ENCODE data around the gene TLR2.

The TLR2 gene

DNA sequence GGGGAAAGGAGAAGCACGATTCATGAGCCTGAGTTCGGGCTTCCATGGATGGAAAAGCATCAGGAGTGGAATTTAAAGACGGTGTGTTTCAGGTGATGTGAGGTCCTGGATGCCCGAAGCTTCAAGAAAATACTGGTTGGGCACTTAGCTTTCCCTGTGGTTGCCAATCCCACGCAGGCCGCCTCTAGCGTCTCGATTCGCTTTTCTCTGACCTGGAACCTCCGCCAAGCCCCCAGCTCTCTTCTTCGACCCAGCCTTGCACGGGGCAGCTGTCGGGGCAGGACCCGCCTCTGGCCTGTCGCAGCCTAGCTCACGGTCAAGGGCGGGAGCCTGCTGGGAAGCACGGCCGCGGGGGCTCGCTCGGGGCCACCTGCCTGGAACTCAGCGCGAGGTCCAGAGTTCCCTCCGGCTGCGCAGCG is 308 bp upstream of the TLR2 start:
- Histone ChIP-seq H3K4me3 (ENCODE audit: insufficient read depth, low read depth, low read length, poor library complexity, severe bottlenecking) (peak overlapping the region; percentile 87), H3K27ac (ENCODE audit: insufficient read depth, low read length, poor library complexity, severe bottlenecking) (no peak overlapping the region), H3K36me3 (ENCODE audit: control insufficient read depth, insufficient read depth, low read length) (no peaks in the 10 kb centered on the region), H3K9me3 (ENCODE audit: control insufficient read depth, low read length) (no peaks in the 10 kb centered on the region), H3K4me1 (ENCODE audit: control insufficient read depth, insufficient read depth, low read length, poor library complexity, severe bottlenecking) (peaks cover 7% of the 10 kb centered on the region), H3K27me3 (replicated peaks; ENCODE audit: control insufficient read depth, insufficient read depth, low read length, poor library complexity, severe bottlenecking) (peaks cover 5% of the 10 kb centered on the region)
- no peak for DNase-seq

DNA sequence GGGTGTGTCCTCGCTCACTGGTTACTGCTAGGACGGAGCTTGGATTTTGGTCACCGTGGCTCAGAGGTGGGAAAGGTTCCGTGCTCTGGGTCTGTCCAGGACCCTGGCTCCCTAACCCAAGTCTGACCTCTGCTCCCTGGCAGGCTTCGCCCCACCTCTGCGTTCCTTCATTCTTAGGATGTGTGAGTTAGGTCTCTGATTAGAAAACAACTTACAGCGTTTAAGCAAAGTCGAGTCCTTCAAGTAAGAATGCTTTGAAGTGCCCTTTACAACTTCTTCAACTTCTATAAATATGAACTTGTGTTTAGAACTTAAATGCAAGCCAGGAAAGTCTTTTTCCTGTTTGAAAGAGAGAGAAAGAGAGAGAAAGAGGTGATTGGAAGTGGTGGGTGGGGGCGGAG is 891 bp downstream of the TLR2 start:
- H3K4me1 ChIP-seq (ENCODE audit: control insufficient read depth, insufficient read depth, low read length, poor library complexity, severe bottlenecking) = peaks cover 7% of the 10 kb centered on the region
- H3K27ac ChIP-seq (ENCODE audit: insufficient read depth, low read length, poor library complexity, severe bottlenecking) = no peak overlapping the region
- no peaks in the 10 kb centered on the region for H3K9me3 ChIP-seq (ENCODE audit: control insufficient read depth, low read length)

GRCh38 chr4:153704522-153704921 is 20.4 kb downstream of the TLR2 start:
- H3K4me1 ChIP-seq (ENCODE audit: control insufficient read depth, insufficient read depth, low read length, poor library complexity, severe bottlenecking) = no peaks in the 10 kb centered on the region

More for the DNA sequence above, 891 bp downstream of the TLR2 start:
- peaks cover 5% of the 10 kb centered on the region for H3K27me3 ChIP-seq (replicated peaks; ENCODE audit: control insufficient read depth, insufficient read depth, low read length, poor library complexity, severe bottlenecking)
- DNase-seq = no peak
- no peaks in the 10 kb centered on the region for H3K36me3 ChIP-seq (ENCODE audit: control insufficient read depth, insufficient read depth, low read length)
- peak overlapping the region; percentile 87 for H3K4me3 ChIP-seq (ENCODE audit: insufficient read depth, low read depth, low read length, poor library complexity, severe bottlenecking)

GRCh38 chr4:153705743-153706468 is 21.8 kb downstream of the TLR2 start:
- Histone ChIP-seq H3K27me3 (replicated peaks; ENCODE audit: control insufficient read depth, insufficient read depth, low read length, poor library complexity, severe bottlenecking) (no peaks in the 10 kb centered on the region), H3K4me3 (ENCODE audit: insufficient read depth, low read depth, low read length, poor library complexity, severe bottlenecking) (no peak overlapping the region), H3K36me3 (ENCODE audit: control insufficient read depth, insufficient read depth, low read length) (no peaks in the 10 kb centered on the region), H3K9me3 (ENCODE audit: control insufficient read depth, low read length) (no peaks in the 10 kb centered on the region), H3K27ac (ENCODE audit: insufficient read depth, low read length, poor library complexity, severe bottlenecking) (no peak overlapping the region), H3K4me1 (ENCODE audit: control insufficient read depth, insufficient read depth, low read length, poor library complexity, severe bottlenecking) (no peaks in the 10 kb centered on the region)
- DNase-seq = no peak

More at GRCh38 chr4:153704522-153704921, 20.4 kb downstream of the TLR2 start:
- Histone ChIP-seq H3K36me3 (ENCODE audit: control insufficient read depth, insufficient read depth, low read length) (no peaks in the 10 kb centered on the region), H3K9me3 (ENCODE audit: control insufficient read depth, low read length) (no peaks in the 10 kb centered on the region), H3K27me3 (replicated peaks; ENCODE audit: control insufficient read depth, insufficient read depth, low read length, poor library complexity, severe bottlenecking) (no peaks in the 10 kb centered on the region), H3K4me3 (ENCODE audit: insufficient read depth, low read depth, low read length, poor library complexity, severe bottlenecking) (no peak overlapping the region), H3K27ac (ENCODE audit: insufficient read depth, low read length, poor library complexity, severe bottlenecking) (no peak overlapping the region)
- no peak for DNase-seq

DNA sequence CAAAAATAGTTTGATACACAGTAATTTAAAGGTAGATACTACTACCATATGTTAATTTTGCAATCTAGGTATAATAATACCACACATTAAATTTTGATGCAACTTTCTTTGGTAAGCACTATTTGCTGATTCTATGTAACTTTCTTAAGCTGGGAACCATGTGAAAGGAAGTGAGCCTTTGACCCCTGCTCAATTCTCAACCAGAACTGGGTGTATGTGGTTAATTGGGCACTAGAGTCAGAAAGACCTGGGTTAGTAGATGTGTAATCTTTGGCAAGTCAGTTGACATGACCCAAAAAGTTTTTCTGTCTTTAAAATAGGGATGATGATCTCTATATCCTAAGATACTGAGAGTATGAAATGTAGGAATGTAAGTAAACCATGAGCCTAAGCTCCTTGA is 22.4 kb downstream of the TLR2 start:
- H3K9me3 ChIP-seq (ENCODE audit: control insufficient read depth, low read length) = no peaks in the 10 kb centered on the region
- H3K27me3 ChIP-seq (replicated peaks; ENCODE audit: control insufficient read depth, insufficient read depth, low read length, poor library complexity, severe bottlenecking) = no peaks in the 10 kb centered on the region
- H3K36me3 ChIP-seq (ENCODE audit: control insufficient read depth, insufficient read depth, low read length) = no peaks in the 10 kb centered on the region
- no peak for DNase-seq
- H3K27ac ChIP-seq (ENCODE audit: insufficient read depth, low read length, poor library complexity, severe bottlenecking) = no peak overlapping the region
- no peak overlapping the region for H3K4me3 ChIP-seq (ENCODE audit: insufficient read depth, low read depth, low read length, poor library complexity, severe bottlenecking)
- H3K4me1 ChIP-seq (ENCODE audit: control insufficient read depth, insufficient read depth, low read length, poor library complexity, severe bottlenecking) = no peaks in the 10 kb centered on the region

GRCh38 chr4:153710681-153711080 is 26.6 kb downstream of the TLR2 start:
- no peak overlapping the region for H3K27ac ChIP-seq (ENCODE audit: insufficient read depth, low read length, poor library complexity, severe bottlenecking)
- no peaks in the 10 kb centered on the region for H3K9me3 ChIP-seq (ENCODE audit: control insufficient read depth, low read length)
- H3K4me3 ChIP-seq (ENCODE audit: insufficient read depth, low read depth, low read length, poor library complexity, severe bottlenecking) = no peak overlapping the region
- H3K36me3 ChIP-seq (ENCODE audit: control insufficient read depth, insufficient read depth, low read length) = no peaks in the 10 kb centered on the region
- H3K27me3 ChIP-seq (replicated peaks; ENCODE audit: control insufficient read depth, insufficient read depth, low read length, poor library complexity, severe bottlenecking) = no peaks in the 10 kb centered on the region
- DNase-seq = no peak
- H3K4me1 ChIP-seq (ENCODE audit: control insufficient read depth, insufficient read depth, low read length, poor library complexity, severe bottlenecking) = no peaks in the 10 kb centered on the region

DNA sequence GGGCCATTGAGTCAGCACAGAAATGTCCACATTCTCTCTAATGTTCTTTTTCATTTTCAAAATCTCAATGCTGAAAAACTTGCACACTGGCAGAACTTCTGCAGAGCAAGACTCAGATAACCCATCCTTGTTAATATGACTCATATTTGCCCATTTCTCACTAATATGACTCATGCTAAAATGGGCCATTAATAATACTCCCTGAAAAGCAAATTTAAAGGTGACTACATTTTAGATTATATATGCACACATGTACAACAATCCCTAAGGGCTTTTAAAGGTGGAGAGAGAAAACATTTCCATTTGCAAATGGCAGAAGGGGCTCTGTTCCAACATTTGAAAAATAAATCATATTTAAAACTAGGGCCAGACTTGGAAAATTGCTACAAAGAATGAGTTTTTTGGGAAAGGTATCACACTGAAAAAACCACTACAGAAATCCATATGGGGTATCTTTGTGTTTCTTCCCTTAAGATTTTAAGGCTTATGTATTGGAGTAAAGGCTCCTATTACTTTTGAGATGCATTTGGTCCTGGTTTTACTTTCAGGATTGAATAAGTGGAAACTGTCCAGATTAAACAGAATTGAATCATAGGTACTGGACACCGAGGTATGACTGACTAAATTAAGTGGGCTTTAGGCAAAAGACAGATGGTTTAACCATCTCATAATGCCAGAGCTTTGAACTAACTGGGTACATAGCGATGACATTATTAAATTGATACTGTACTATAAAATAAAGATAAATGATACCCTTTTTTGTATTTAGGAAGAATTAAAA is 30.0 kb downstream of the TLR2 start:
- H3K27me3 ChIP-seq (replicated peaks; ENCODE audit: control insufficient read depth, insufficient read depth, low read length, poor library complexity, severe bottlenecking) = no peaks in the 10 kb centered on the region
- H3K4me3 ChIP-seq (ENCODE audit: insufficient read depth, low read depth, low read length, poor library complexity, severe bottlenecking) = no peak overlapping the region
- H3K4me1 ChIP-seq (ENCODE audit: control insufficient read depth, insufficient read depth, low read length, poor library complexity, severe bottlenecking) = no peaks in the 10 kb centered on the region
- H3K9me3 ChIP-seq (ENCODE audit: control insufficient read depth, low read length) = no peaks in the 10 kb centered on the region
- no peak for DNase-seq
- H3K27ac ChIP-seq (ENCODE audit: insufficient read depth, low read length, poor library complexity, severe bottlenecking) = no peak overlapping the region
- H3K36me3 ChIP-seq (ENCODE audit: control insufficient read depth, insufficient read depth, low read length) = no peaks in the 10 kb centered on the region

DNA sequence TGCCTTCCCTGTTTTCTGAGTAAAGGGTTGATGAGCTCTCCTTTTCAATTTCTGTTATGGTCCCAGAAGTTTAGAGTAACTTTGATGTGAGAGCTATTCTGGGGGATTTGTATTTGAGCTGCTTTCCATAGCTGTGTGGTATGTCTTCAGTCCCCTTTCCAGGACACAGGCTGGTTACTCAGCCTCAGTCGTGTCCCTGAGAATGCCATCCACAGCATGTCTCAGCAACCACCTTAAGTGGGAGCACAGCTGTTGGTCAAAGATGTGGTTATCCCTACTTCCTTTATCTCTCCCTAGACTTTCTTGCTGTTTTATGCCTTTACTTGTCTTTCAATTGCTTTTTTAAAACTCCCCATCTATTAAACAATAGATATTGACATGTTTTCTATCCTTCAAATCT is 38.0 kb downstream of the TLR2 start:
- Histone ChIP-seq H3K36me3 (ENCODE audit: control insufficient read depth, insufficient read depth, low read length) (no peaks in the 10 kb centered on the region), H3K4me3 (ENCODE audit: insufficient read depth, low read depth, low read length, poor library complexity, severe bottlenecking) (no peak overlapping the region), H3K27ac (ENCODE audit: insufficient read depth, low read length, poor library complexity, severe bottlenecking) (no peak overlapping the region), H3K27me3 (replicated peaks; ENCODE audit: control insufficient read depth, insufficient read depth, low read length, poor library complexity, severe bottlenecking) (no peaks in the 10 kb centered on the region), H3K4me1 (ENCODE audit: control insufficient read depth, insufficient read depth, low read length, poor library complexity, severe bottlenecking) (no peaks in the 10 kb centered on the region), H3K9me3 (ENCODE audit: control insufficient read depth, low read length) (no peaks in the 10 kb centered on the region)
- DNase-seq = no peak

DNA sequence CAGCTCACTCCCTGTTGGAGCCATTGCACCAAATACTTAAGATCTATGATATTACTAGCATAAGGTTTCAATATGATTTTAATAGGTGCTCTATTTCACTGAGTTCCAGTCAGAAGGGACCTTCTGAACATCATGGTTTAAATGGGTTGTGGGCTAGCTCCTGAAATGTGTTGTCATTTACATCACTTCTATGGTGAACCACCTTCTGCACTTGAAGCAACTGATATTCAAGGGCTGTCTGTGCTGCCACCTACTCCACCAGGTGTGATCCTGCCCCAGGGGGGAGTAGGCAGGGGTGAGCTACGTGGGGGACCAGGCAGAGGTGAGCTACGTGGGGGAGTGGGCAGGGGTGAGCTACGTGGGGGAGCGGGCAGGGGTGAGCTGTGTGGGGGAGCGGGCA is 40.5 kb downstream of the TLR2 start:
- no peak overlapping the region for H3K27ac ChIP-seq (ENCODE audit: insufficient read depth, low read length, poor library complexity, severe bottlenecking)
- no peaks in the 10 kb centered on the region for H3K27me3 ChIP-seq (replicated peaks; ENCODE audit: control insufficient read depth, insufficient read depth, low read length, poor library complexity, severe bottlenecking)
- H3K4me3 ChIP-seq (ENCODE audit: insufficient read depth, low read depth, low read length, poor library complexity, severe bottlenecking) = no peak overlapping the region
- DNase-seq = no peak
- H3K9me3 ChIP-seq (ENCODE audit: control insufficient read depth, low read length) = no peaks in the 10 kb centered on the region
- H3K4me1 ChIP-seq (ENCODE audit: control insufficient read depth, insufficient read depth, low read length, poor library complexity, severe bottlenecking) = no peaks in the 10 kb centered on the region
- H3K36me3 ChIP-seq (ENCODE audit: control insufficient read depth, insufficient read depth, low read length) = no peaks in the 10 kb centered on the region

DNA sequence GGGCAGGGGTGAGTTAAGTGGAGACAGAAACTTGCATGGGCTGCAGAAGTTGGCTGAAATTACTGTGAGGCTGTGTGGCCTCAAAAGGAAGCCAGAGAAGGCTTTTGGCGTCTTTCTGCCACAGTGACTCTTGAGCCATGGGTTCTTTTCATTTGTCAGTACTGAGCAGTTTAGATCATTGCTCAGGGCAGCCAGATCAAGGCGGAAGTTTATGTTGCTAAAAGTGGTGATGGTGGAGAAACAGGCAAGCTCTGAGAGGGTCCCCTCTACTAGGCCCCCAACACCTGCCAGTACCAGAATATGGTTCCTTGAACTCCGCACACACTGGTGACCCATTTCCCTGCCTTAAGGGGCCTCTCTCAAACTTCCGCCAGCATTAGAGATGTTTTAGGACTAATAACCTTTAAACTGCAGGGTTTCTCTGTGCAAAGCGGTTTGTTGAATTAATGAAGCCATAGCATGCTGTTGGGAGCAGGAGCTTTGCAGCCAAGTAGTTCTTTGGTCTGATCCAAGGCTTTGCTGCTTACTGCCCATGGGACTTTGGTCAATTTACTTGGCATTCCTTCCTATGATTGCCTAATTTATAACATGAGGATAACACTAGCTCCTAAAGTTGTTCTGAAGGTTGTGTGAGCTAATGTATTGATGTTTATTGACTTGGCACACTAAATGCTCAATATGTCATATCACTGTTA is 41.2 kb downstream of the TLR2 start:
- Histone ChIP-seq H3K9me3 (ENCODE audit: control insufficient read depth, low read length) (no peaks in the 10 kb centered on the region), H3K4me3 (ENCODE audit: insufficient read depth, low read depth, low read length, poor library complexity, severe bottlenecking) (no peak overlapping the region), H3K4me1 (ENCODE audit: control insufficient read depth, insufficient read depth, low read length, poor library complexity, severe bottlenecking) (no peaks in the 10 kb centered on the region), H3K27me3 (replicated peaks; ENCODE audit: control insufficient read depth, insufficient read depth, low read length, poor library complexity, severe bottlenecking) (no peaks in the 10 kb centered on the region), H3K27ac (ENCODE audit: insufficient read depth, low read length, poor library complexity, severe bottlenecking) (no peak overlapping the region), H3K36me3 (ENCODE audit: control insufficient read depth, insufficient read depth, low read length) (no peaks in the 10 kb centered on the region)
- no peak for DNase-seq

Measured in effector memory CD4-positive, alpha-beta T cell (primary cell).